Natural killer cell (primary cell): ENCODE data around the gene SUPT16H. TPM values are rescaled to one million over a fixed set of nuclear protein-coding genes. Genes with fewer than 3 reads are reported as not detected.
A peak's percentile ranks its signal among the peaks of the same experiment; 100 is the strongest.
"Not testable (repeated sequence)": the region's sequence is repeated elsewhere in the genome, so short reads cannot be mapped to it uniquely, and the experiment has no call there.

Experiments
- ATAC-seq, 3 donors: fragments of 150-1000 bp in 2 of 3; fragments of 200-7000 bp in 1 of 3; cut with Tn5 transposase; 1 replicate in 1 of 3; 2 replicates in 2 of 3; pipeline ENCODE4 v1.10.0; 2021; ENCODE audit warnings: mild to moderate bottlenecking in 2 of 3, moderate library complexity in 2 of 3
- DNase-seq, 2 donors: peaks; one replicate each; pipeline versions ENCODE4 v3.0.0 to v3.0.0-alpha.2; 2013 to 2021; ENCODE audit warnings: mixed read lengths in 1 of 2
- H3K27ac ChIP-seq: one replicate; pipeline ENCODE4 v1.5.1; 2013; ENCODE audit warnings: mild to moderate bottlenecking, low read length
- H3K27me3 ChIP-seq: one replicate; pipeline ENCODE4 v1.6.1; 2013; ENCODE audit warnings: low read length; ENCODE audit not compliant: control insufficient read depth, insufficient read depth
- H3K36me3 ChIP-seq: one replicate; pipeline ENCODE4 v1.6.1; 2013; ENCODE audit warnings: low read length; ENCODE audit not compliant: control insufficient read depth, insufficient read depth
- H3K4me1 ChIP-seq: one replicate; pipeline ENCODE4 v1.6.1; 2013; ENCODE audit warnings: low read length; ENCODE audit not compliant: control insufficient read depth, insufficient read depth
- H3K4me3 ChIP-seq: one replicate; pipeline ENCODE4 v1.5.1; 2013; ENCODE audit warnings: low read length
- H3K9me3 ChIP-seq: one replicate; pipeline ENCODE4 v1.6.1; 2013; ENCODE audit warnings: low read length; ENCODE audit not compliant: control insufficient read depth, insufficient read depth
- H3K27ac Mint-ChIP-seq, 2 donors: one replicate each; pipeline ENCODE4 v1.8.0; 2022; ENCODE audit warnings: mild to moderate bottlenecking in 2 of 2, mixed read lengths in 2 of 2, moderate library complexity in 1 of 2
- H3K27me3 Mint-ChIP-seq, 2 donors: one replicate each; pipeline ENCODE4 v1.8.0; 2022; ENCODE audit warnings: low read depth in 2 of 2, mixed read lengths in 2 of 2
- H3K36me3 Mint-ChIP-seq: one replicate; pipeline ENCODE4 v1.8.0; 2022; ENCODE audit warnings: mixed read lengths
- H3K4me1 Mint-ChIP-seq, 2 donors: one replicate each; pipeline ENCODE4 v1.8.0; 2022; ENCODE audit warnings: mixed read lengths in 2 of 2
- H3K4me3 Mint-ChIP-seq: one replicate; pipeline ENCODE4 v1.8.0; 2022; ENCODE audit warnings: mild to moderate bottlenecking, moderate library complexity, mixed read lengths
- H3K9me3 Mint-ChIP-seq, 2 donors: one replicate each; pipeline ENCODE4 v1.8.0; 2022; ENCODE audit warnings: mixed read lengths in 2 of 2
- WGBS: methylation state at CpG from one replicate; pipeline ENCODE4 v1.1.7; 2013; ENCODE audit warnings: missing lambda C conversion rate; ENCODE audit not compliant: insufficient coverage; 5-methylcytosine and 5-hydroxymethylcytosine counted together
- intact Hi-C: fragments of 100-400 bp; cut with micrococcal nuclease; formaldehyde crosslinking; loops from one replicate; pipeline ENCODE4 v1.14.2; 2022
- total RNA-seq, 4 donors: library from RNA; stranded (reverse); fragments of 120-200 nt in 1 of 4; gene quantifications; one replicate each; pipeline versions ENCODE4 v1.2.3 to v1.2.4, GENCODE V29; 2013 to 2022
- TF ChIP-seq, protein P1 (sequence below): fragments of 200-600 bp; IDR thresholded peaks from one replicate; pipeline ENCODE4 v1.8.0; 2022; ENCODE audit warnings: antibody characterized with exemption

Gene SUPT16H
- total RNA-seq, 3 donors from 2014 or later (not counting 1 experiment from before 2014, with no cell fraction given), result 60.3 to 72.6 (median 65.1) TPM

DNA sequence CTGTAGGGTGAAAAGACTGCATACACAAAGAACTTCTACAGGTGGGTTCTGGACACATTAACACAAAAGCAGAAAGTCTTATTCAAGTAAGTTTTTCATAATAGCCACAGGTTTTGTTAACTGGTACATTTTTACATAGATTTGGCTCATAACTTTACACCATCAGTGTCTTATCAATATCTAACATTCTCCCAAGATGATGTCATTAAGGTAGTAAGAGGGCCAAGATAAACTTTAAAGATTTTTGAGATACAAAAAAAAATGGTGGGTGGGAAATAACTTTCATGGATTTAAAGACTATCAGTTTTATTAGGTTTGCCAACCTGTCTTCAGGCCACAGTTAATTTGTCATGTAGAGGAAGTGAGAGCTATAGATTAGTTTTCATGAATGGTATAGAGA is 1.7 kb downstream of the SUPT16H start:
- Mint-ChIP-seq H3K4me3 (peak overlapping the region; percentile 98), H3K27ac (peak overlapping the region; percentile 59 to 99), H3K27me3 (no peaks in the 10 kb centered on the region), H3K4me1 (peaks cover 33 to 41% of the 10 kb centered on the region in 2 donors), H3K9me3 (no peaks in the 10 kb centered on the region), H3K36me3 (no peaks in the 10 kb centered on the region)
- intact Hi-C loops, result loop anchor here (5.0 kb wide), 1 partner anchor 150 kb away; no protein-coding TSS in a partner anchor
- ATAC-seq (no peak), DNase-seq (no peak)
- peaks cover 17% of the 10 kb centered on the region for H3K4me1 ChIP-seq
- peaks cover 12% of the 10 kb centered on the region for H3K36me3 ChIP-seq
- no peak overlapping the region for H3K4me3 ChIP-seq
- TF ChIP-seq, protein P1, sequence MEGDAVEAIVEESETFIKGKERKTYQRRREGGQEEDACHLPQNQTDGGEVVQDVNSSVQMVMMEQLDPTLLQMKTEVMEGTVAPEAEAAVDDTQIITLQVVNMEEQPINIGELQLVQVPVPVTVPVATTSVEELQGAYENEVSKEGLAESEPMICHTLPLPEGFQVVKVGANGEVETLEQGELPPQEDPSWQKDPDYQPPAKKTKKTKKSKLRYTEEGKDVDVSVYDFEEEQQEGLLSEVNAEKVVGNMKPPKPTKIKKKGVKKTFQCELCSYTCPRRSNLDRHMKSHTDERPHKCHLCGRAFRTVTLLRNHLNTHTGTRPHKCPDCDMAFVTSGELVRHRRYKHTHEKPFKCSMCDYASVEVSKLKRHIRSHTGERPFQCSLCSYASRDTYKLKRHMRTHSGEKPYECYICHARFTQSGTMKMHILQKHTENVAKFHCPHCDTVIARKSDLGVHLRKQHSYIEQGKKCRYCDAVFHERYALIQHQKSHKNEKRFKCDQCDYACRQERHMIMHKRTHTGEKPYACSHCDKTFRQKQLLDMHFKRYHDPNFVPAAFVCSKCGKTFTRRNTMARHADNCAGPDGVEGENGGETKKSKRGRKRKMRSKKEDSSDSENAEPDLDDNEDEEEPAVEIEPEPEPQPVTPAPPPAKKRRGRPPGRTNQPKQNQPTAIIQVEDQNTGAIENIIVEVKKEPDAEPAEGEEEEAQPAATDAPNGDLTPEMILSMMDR, result no peak
- no peak overlapping the region for H3K27ac ChIP-seq
- H3K27me3 ChIP-seq, result no peaks in the 10 kb centered on the region
- no peaks in the 10 kb centered on the region for H3K9me3 ChIP-seq

DNA sequence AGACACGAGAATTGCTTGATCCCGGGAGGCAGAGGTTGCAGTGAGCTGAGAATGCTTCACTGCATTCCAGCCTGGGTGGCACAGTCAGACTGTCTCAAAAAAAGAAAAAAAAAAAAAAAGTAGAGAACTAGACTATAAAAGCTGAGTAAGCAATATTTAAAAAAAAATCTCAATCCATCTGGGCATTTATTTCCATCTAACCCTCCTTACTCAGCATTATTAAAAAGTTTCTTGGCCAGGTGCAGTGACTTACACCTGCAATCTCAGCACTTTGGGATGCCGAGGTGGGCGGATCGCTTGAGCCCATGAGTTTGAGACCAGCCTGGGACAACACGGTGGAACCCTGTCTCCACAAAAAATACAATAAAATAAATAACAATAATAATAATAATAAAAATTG is 4.5 kb downstream of the SUPT16H start:
- peaks cover 8% of the 10 kb centered on the region for H3K4me1 ChIP-seq
- H3K9me3 Mint-ChIP-seq, result no peaks in the 10 kb centered on the region
- H3K36me3 Mint-ChIP-seq, result no peaks in the 10 kb centered on the region
- WGBS, result 98% methylated on average over 5 of the region's 6 CpGs
- H3K36me3 ChIP-seq, result peaks cover 9% of the 10 kb centered on the region
- ATAC-seq (no peak), DNase-seq (no peak)
- H3K9me3 ChIP-seq, result no peaks in the 10 kb centered on the region
- H3K4me3 Mint-ChIP-seq, result no peak overlapping the region
- no peak overlapping the region for H3K27ac Mint-ChIP-seq
- TF ChIP-seq, protein P1, result no peak
- H3K27me3 Mint-ChIP-seq, result no peaks in the 10 kb centered on the region
- intact Hi-C loops, result no loop called here
- H3K4me1 Mint-ChIP-seq, result peaks cover 35 to 42% of the 10 kb centered on the region in 2 donors
- H3K27ac ChIP-seq, result no peak overlapping the region
- no peaks in the 10 kb centered on the region for H3K27me3 ChIP-seq
- no peak overlapping the region for H3K4me3 ChIP-seq

DNA sequence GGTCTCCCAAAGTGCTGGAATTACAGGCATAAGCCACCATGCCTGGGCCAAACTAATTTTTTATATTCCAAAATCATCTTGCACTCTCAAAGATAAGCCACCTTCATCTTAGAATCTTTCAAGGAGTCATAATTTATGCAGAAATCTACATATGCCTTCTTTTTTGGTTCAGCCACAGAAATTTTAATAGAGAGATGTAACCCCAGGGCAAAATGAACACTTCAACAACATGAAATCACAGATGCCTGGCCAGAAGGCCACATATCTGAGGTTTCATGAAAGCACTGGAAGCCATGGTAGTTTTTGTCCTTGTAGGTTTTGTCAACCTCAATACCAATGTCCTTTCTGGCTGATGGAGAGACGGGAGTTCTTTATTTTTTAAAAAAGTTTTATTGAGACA is 9.8 kb downstream of the SUPT16H start:
- TF ChIP-seq, protein P1, result no peak
- no peak overlapping the region for H3K27ac Mint-ChIP-seq
- H3K4me1 ChIP-seq, result no peaks in the 10 kb centered on the region
- H3K36me3 ChIP-seq, result peaks cover 42% of the 10 kb centered on the region
- H3K27me3 Mint-ChIP-seq, result no peaks in the 10 kb centered on the region
- DNase-seq, result no peak
- no peak overlapping the region for H3K27ac ChIP-seq
- H3K4me3 ChIP-seq, result no peak overlapping the region
- intact Hi-C loops, result no loop called here
- no CpG with 5 or more reads among the region's 1 CpG for WGBS
- ATAC-seq, result no peak
- no peaks in the 10 kb centered on the region for H3K9me3 ChIP-seq
- no peak overlapping the region for H3K4me3 Mint-ChIP-seq
- H3K9me3 Mint-ChIP-seq, result no peaks in the 10 kb centered on the region
- peaks cover 11 to 19% of the 10 kb centered on the region in 2 donors for H3K4me1 Mint-ChIP-seq
- H3K27me3 ChIP-seq, result no peaks in the 10 kb centered on the region
- peaks cover 20% of the 10 kb centered on the region for H3K36me3 Mint-ChIP-seq

DNA sequence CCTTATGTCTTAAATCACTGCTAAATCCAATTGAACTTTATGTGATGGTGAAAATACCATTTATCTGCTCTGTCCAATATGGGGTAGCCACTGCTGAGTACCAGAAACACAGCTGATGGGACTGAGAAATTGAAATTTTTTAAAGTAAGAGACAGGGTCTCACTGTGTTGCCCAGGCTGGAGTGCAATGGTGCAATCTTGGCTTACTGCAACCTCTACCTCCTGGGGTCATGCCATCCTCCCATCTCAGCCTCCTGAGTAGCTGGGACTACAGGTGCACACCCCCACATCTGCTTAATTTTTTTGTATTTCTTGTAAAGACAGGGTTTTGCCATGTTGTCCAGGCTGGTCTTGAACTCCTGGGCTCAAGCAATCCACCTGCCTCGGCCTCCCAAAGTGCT is 11.0 kb downstream of the SUPT16H start:
- ATAC-seq, H3K9me3 ChIP-seq, H3K27me3 ChIP-seq, H3K4me3 Mint-ChIP-seq, H3K4me3 ChIP-seq, H3K27ac ChIP-seq, H3K27me3 Mint-ChIP-seq, H3K4me1 ChIP-seq, intact Hi-C loops, DNase-seq, H3K27ac Mint-ChIP-seq, H3K9me3 Mint-ChIP-seq: not testable (repeated sequence)
- WGBS, result 94% methylated on average over 1 of the region's 1 CpG
- peaks cover 53% of the 10 kb centered on the region for H3K36me3 ChIP-seq
- Mint-ChIP-seq H3K4me1 (peaks cover 11 to 14% of the 10 kb centered on the region in 2 donors), H3K36me3 (peaks cover 32% of the 10 kb centered on the region)
